ENCODE data around the gene PATJ.
"Not testable (repeated sequence)": the region's sequence is repeated elsewhere in the genome, so short reads cannot be mapped to it uniquely, and the experiment has no call there.

Gene PATJ

GRCh38 chr1:62113507-62113906 lies 371.2 kb downstream of the PATJ start:
- no peak for DNase-seq

DNA sequence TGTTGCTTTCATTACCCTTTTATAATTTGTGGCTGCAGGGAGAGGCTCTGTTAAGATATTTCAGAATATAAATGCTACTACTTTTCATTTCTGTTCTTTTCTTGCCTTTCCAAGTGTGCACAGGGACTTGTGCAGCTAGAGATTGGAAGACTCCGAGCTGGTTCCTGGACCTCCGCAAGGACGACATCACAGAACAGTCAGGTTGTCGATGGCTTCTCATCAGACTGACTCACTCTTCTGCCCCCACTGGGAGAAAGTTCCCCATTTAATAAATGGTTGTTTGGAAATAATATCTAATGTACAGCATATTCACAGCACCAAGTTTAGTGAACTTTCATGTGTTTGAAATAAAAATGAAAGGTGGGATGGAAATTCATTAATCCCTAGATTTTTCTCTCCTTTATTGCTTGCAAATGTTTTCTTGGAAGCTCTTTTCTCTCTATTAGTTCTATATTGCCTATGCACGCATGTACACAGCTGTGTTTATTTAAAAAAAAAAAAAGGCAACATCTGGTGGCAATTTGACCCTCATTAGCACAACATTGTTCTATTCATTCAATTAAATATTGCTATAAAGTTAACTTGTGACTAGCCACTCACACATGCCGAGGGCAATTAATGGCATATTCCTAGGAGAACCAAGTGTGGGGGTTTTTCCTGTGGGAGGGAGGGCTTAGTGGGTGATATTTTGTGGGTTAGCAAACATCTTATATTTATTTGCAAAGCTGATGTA lies 374.9 kb downstream of the PATJ start:
- DNase-seq, result no peak

DNA sequence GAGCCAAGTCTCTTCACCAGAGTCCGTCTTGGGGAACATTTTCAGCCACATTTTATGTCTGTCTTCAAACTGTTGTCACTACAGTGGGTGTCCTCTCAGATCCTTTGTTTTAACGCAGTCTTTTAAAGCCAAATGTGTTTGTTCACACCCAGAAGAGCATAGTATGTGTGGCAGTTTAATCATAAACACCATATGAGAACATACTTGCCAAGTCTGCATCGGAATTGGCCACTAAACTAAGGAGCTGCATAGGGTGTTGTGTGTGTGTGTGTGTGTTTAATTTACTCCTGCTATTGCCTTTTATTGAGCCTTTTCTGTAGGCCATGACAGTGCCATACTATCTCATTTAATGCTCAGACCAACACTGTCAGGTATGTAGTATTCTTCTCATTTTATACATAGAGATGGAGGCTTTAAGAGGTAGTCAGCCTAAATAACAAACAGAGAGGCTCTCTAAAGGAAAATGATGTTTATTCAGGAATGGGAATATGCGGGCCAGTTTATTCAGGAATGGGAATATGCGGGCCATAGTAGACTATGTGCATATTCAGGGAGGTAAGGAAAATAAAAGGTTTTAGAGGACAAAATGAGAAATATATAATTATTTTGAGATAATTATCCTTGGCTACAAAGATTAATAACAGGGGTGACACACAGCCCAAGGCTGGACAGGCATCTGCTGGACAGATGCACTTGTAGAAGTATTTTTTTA lies 384.5 kb downstream of the PATJ start:
- DNase-seq, result no peak

DNA sequence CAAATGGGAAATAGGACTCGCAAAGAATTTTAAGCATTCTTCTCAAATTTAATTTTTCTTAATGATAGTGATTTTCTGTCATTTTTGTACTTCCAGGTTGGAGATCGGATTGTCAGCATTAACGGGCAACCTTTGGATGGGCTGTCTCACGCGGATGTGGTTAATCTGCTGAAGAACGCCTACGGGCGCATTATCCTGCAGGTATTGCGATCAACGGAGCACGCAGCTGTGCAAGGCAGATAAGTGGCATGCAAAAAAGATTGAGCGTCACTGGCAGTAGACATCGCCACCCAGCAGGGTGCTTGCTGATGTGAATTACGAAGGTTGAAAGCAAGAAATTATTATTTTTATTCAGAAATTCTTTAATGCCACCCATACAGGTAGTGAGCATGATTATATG lies 386.5 kb downstream of the PATJ start:
- DNase-seq, result no peak

GRCh38 chr1:62131093-62131725 lies 388.9 kb downstream of the PATJ start:
- DNase-seq, result no peak

- DNase-seq, result no peak
Observed at GRCh38 chr1:62138029-62138428, 395.7 kb downstream of the PATJ start.

DNA sequence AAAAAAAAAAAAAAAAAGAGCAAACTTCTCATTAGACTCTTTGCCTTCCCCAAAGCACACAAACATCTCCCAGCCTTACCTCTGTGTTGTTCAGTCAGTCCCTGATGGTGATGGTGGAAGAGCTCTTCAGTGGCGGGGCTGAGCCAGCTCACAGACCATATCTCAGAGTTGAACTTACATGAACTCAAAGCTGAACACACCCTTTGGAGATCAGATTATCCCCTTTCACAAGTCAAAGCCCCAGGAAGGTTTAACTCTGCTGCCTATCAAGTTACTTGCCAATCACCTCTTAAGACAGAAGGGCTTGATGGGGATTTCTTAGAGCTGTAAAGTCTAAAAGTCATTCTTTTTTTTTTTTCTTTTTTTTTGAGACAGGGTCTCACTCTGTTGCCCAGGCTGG lies 397.1 kb downstream of the PATJ start:
- no peak for DNase-seq

DNA sequence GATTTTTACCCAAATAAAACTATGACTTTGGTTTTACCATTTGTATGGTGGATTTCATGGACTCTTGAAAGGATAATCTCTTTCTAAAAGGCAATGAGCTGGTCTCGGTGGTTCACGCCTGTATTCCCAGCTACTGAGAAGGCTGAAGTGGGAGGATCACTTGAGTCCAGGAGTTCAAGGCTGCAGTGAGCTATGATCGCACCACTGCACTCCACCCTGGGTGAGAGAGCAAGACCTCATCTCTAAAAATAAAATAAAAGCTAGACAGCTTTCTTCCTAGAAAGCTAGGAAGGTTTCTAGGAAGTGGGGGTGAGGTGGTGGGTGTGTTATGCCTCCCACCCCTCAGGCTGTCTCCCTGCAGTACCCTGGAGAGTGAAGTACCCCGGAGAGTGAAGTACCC lies 398.4 kb downstream of the PATJ start:
- DNase-seq, result no peak

GRCh38 chr1:62142496-62142895 lies 400.2 kb downstream of the PATJ start:
- no peak for DNase-seq

DNA sequence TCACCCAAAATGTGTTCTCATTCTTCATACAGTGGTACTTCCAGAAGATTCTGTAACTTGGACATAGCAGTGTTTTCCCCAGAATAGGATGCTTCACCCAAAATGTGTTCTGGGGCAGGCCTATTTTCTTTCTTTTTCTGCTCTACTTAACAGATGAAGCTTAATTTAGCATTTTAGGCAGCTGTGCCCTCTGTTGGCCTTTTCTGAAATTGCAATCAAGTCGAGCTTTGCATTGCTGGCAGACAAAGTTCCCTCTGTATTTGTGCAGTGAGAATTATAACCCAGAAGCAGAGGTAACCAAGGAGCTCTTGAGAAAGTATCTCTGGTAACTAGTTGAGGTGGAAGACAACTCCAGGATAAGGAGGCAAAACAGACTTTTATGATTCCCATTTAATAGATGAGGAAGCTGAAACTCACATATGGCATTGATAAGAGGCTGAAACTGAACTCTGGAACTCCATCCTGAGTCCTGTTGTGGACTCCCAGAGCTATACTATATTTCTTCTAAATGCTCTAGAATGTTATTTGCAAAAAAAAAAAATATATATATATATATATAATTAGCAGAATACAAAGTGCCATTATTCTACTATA lies 402.1 kb downstream of the PATJ start:
- DNase-seq, result no peak

GRCh38 chr1:62159940-62160348 lies 417.7 kb downstream of the PATJ start:
- DNase-seq, result no peak

DNA sequence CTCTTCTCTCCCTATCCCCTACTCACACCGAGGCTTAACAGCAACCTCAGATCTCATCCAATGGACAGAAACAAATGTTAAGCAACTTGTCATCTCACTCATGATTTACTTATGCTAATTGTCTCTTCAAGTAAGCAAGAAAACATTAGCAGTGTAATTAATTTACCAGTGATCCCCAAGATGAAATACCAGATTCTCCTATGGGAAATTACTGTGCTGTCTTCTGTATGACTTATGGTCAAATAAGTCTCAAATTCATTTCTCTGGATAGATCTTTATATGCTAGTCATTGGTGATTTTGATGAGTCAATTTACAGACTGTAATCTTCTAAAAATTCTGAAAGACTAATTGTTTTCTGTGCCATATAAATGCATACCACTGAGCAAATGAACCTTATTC lies 419.4 kb downstream of the PATJ start:
- DNase-seq, result no peak

DNA sequence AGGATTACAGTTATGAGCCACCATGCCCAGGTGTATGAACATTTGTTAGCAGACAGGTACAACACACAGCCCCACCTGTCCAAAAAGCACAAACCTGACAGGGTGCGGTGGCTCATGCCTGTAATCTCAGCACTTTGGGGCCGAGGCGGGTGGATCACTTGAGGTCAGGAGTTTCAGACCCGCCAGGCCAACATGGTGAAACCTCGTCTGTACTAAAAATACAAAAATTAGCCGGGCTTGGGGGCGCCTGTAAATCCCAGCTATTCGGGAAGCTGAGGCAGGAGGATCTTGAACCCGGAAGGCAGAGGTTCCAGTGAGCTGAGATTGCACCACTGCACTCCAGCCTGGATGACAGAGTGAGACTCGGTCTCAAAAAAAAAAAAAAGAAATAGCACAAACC lies 428.1 kb downstream of the PATJ start:
- DNase-seq, result not testable (repeated sequence)

GRCh38 chr1:62175568-62176179 lies 433.4 kb downstream of the PATJ start:
- peak; percentile 30 for DNase-seq

DNA sequence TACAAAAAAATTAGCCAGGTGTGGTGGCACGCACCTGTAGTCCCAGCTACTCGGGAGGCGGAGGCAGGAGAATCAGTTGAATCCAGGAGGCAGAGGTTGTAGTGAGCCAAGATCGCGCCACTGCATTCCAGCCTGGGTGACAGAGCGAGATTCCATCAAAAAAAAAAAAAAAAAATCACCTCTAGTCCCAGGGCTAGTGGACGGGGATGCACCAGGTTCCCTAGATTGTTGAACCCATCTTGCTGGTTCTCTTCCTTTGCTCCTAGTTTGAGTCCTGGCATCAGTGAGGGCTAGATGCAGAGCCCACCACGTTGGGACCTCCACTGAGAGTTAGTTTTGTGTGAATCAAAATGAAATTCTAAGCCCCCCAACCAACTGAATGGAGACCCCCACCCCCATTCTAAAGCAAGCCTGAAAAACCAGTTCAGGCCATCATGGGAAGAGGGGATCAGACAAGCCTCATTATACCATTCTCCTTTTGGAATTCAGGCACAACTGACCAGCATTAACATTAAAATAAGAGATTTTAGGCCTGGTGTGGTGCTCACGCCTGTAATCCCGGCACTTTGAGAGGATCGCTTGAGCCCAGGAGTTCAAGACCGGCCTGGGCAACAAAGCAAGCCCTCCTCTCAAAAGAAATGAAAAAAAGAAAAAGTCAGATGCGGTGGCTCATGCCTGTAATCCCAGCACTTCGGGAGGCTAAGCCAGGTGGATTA lies 434.5 kb downstream of the PATJ start:
- DNase-seq, result no peak

DNA sequence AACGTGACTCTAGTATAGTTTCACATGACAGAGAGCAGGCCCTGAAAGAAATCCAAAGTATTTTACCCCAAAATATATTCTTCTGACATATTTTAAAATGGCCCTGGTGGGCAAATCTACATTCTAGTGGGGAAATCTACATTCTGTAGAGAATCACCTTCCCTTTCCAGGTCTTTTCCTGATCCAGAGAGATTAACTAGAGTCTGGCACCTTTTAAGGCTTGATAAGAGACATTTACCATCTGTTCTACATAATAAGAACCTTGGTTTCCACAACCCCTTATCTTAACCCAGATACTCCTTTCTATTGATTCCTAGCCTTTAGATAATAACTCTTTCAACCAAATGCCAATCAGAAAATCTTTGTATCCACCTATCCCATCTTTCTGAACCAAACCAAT lies 435.3 kb downstream of the PATJ start:
- DNase-seq, result no peak

DNA sequence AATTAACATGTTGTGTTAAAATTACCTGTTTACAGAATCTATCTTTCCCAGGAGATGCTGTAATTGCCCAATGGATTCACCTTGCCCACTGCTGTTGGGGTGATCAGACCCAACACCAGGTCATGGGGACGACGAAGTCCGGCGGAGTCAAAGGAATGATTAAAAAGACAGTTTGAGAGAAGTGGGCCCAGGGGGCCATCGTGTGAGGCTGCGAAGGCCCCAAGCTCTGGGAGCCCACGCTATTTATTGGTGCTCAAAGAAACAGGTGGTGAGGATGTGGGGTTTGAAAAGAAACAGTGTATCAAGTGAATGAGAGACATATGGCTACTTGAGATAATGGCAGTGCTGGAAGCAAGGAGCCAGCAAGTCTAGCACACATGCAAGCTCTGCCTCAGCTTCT lies 436.1 kb downstream of the PATJ start:
- DNase-seq, result no peak

GRCh38 chr1:62180054-62180453 lies 437.8 kb downstream of the PATJ start:
- not testable (repeated sequence) for DNase-seq

DNA sequence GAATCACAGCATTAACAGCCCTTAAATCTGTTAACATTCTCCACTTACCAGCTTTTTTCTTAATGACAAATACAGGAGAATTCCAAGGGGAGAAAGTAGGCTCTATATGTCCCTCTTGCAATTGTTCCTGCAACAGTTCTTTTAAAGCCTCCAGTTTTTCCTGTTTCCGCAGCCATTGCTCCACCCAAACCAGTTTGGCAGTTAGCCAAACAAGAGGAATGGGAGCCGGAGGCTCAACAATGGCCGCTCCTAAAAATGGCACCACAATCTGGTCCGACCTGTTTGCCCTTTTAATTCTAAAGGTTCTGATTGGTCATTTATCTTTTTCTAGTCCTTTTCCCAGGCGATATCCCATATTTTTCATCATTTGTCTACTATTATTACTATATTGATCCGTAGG lies 438.4 kb downstream of the PATJ start:
- no peak for DNase-seq

DNA sequence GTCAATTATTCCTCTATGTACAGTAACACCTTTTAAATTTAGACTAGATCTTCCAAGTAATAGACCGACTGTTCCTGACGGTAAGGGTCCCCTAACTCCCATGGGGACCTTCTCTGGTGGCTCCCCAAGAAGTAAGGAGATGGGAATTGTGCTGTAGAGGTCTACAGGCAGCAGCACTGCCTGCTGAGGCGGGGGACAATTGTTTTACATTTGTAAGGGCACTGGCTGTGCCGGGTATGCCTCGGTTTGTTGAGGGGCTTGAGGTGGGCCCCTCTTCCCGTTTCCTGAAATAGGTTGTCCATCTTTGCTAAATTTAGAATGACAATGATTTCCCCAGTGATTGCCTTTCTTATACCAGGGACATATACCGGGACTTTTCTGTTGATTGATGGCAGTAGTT lies 439.3 kb downstream of the PATJ start:
- no peak for DNase-seq

DNA sequence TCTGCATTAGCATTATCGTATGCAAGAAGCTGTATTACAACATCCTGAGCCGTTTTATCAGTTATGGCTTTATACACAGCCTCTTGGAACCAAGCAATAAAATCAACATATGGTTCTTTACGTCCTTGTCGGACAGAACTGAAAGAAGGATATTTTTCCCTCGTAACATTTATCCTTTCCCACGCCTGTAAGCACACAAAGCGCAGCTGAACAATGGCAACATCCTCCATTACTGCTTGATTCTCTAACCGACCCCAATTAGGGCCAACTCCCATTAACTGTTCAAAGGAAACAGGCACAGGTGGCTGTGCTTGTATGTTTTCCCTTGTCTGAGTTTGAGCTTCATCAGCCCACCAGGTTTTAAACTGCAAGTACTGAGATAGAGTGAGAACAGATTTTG lies 439.9 kb downstream of the PATJ start:
- DNase-seq, result not testable (repeated sequence)

GRCh38 chr1:62183164-62184020 lies 441.1 kb downstream of the PATJ start:
- DNase-seq, result not testable (repeated sequence)

Measured in DMS79 (cell line).